Measurements from ENCODE around the gene PTGES3.
"Not testable (repeated sequence)": the region's sequence is repeated elsewhere in the genome, so short reads cannot be mapped to it uniquely, and the experiment has no call there.

Gene PTGES3

GRCh38 chr12:56704522-56704921 lies 16.4 kb upstream of the PTGES3 start:
- DNase-seq: not testable (repeated sequence)

GRCh38 chr12:56699020-56699661 lies 11.1 kb upstream of the PTGES3 start:
- DNase-seq: no peak

- DNase-seq: peak; percentile 37
These were observed 7.4 kb upstream of the PTGES3 start for GRCh38 chr12:56695327-56696101.

- no peak for DNase-seq
These were observed 6.1 kb upstream of the PTGES3 start for GRCh38 chr12:56694161-56694560.

- no peak for DNase-seq
These were observed 694 bp upstream of the PTGES3 start for GRCh38 chr12:56688846-56689109.

- DNase-seq: peak; percentile 22
These were observed 608 bp downstream of the PTGES3 start for GRCh38 chr12:56687223-56688128.

- no peak for DNase-seq
These were observed 3.2 kb downstream of the PTGES3 start for GRCh38 chr12:56684745-56685359.

- DNase-seq: no peak
These were observed 5.8 kb downstream of the PTGES3 start for GRCh38 chr12:56682323-56682722.

GRCh38 chr12:56679883-56680575 lies 8.1 kb downstream of the PTGES3 start:
- no peak for DNase-seq

GRCh38 chr12:56678852-56679251 lies 9.2 kb downstream of the PTGES3 start:
- DNase-seq: no peak

GRCh38 chr12:56677680-56678079 lies 10.4 kb downstream of the PTGES3 start:
- DNase-seq: no peak

- DNase-seq: no peak
These were observed 11.1 kb downstream of the PTGES3 start for GRCh38 chr12:56676851-56677580.

- no peak for DNase-seq
These were observed 16.5 kb downstream of the PTGES3 start for GRCh38 chr12:56671608-56672007.

- no peak for DNase-seq
These were observed 17.2 kb downstream of the PTGES3 start for GRCh38 chr12:56670836-56671235.

GRCh38 chr12:56668197-56668457 lies 20.0 kb downstream of the PTGES3 start:
- no peak for DNase-seq

- DNase-seq: no peak
These were observed 26.0 kb downstream of the PTGES3 start for GRCh38 chr12:56661979-56662638.

- DNase-seq: no peak
These were observed 26.5 kb downstream of the PTGES3 start for GRCh38 chr12:56661560-56661959.

GRCh38 chr12:56658921-56659320 lies 29.2 kb downstream of the PTGES3 start:
- DNase-seq: no peak

- no peak for DNase-seq
These were observed 30.4 kb downstream of the PTGES3 start for GRCh38 chr12:56657416-56658379.

GRCh38 chr12:56653781-56654180 lies 34.3 kb downstream of the PTGES3 start:
- DNase-seq: not testable (repeated sequence)

Measured in HCEC 1CT (cell line).